ENCODE results near the gene SLC16A6.
"Not testable (repeated sequence)": the region's sequence is repeated elsewhere in the genome, so short reads cannot be mapped to it uniquely, and the experiment has no call there.

DNA sequence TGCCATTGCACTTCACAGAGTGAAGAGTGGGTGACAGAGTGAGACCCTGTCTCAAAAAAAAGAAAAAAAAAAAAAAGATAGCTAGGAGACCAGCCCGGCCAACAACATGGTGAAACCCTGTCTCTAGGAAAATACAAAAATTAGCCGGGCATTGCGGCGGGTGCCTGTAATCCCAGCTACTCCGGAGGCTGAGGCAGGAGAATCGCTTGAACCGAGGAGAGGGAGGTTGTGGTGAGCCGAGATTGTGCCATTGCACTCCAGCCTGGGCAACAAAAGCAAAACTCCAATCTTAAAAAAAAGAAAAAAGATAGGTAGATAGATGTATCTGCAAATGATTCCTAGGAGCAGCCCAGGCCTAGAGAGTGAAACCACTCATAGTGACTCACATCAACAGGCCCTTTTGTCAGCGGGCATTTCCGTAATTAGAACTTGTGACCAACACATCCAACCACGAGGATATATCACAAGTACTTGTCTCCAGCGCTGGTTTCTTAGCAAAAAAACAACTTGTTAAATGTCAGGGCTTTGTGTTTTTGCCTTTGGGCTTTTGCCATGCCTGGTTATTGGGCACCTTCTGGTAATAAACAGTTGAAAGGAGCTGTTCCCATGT, 56.1 kb downstream of the SLC16A6 start:
- TF ChIP-seq, protein P1, sequence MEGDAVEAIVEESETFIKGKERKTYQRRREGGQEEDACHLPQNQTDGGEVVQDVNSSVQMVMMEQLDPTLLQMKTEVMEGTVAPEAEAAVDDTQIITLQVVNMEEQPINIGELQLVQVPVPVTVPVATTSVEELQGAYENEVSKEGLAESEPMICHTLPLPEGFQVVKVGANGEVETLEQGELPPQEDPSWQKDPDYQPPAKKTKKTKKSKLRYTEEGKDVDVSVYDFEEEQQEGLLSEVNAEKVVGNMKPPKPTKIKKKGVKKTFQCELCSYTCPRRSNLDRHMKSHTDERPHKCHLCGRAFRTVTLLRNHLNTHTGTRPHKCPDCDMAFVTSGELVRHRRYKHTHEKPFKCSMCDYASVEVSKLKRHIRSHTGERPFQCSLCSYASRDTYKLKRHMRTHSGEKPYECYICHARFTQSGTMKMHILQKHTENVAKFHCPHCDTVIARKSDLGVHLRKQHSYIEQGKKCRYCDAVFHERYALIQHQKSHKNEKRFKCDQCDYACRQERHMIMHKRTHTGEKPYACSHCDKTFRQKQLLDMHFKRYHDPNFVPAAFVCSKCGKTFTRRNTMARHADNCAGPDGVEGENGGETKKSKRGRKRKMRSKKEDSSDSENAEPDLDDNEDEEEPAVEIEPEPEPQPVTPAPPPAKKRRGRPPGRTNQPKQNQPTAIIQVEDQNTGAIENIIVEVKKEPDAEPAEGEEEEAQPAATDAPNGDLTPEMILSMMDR (IDR thresholded peaks at IDR 0.05) = not testable (repeated sequence)
- TF ChIP-seq POLR2A (IDR thresholded peaks at IDR 0.05) = not testable (repeated sequence)
